A549 (cell line): ENCODE measurements around the gene IL1RAP.

Experiments
- POLR2A ChIP-seq: IDR thresholded peaks from 2 replicates; pipeline ENCODE4 v1.6.1; 2012; ENCODE audit warnings: mild to moderate bottlenecking, low read length
- POLR2AphosphoS2 ChIP-seq: conservative IDR thresholded peaks from 2 replicates; pipeline ENCODE4 v1.6.1; 2012; ENCODE audit warnings: low read length, improper control_type of control experiment, inconsistent platforms
- TF ChIP-seq, protein P1 (sequence below): fragments of >200 bp; sonication (Bioruptor Twin); formaldehyde crosslinking; IDR thresholded peaks from 3 replicates; pipeline ENCODE4 v1.5.1; 2016

DNA sequence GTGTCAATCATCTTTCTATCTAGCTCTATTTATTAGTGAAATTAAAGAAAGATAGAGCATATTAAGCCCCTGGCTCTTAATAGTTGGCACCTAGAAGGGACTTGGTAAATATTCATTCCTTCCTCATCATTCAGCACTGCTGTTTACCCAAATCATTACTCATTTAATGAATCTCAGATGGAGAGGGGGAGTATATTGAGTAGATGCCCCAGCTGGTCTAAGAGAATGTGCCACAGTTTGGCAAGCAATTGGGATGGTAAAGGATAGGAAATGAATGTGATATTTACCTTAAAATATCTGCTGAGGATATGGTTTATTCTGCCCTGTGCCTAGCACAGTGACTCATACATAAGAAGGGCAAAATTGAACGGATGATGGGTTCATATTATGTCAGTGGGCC is 6.0 kb downstream of the IL1RAP start:
- TF ChIP-seq POLR2A, result no peak
- TF ChIP-seq, protein P1, sequence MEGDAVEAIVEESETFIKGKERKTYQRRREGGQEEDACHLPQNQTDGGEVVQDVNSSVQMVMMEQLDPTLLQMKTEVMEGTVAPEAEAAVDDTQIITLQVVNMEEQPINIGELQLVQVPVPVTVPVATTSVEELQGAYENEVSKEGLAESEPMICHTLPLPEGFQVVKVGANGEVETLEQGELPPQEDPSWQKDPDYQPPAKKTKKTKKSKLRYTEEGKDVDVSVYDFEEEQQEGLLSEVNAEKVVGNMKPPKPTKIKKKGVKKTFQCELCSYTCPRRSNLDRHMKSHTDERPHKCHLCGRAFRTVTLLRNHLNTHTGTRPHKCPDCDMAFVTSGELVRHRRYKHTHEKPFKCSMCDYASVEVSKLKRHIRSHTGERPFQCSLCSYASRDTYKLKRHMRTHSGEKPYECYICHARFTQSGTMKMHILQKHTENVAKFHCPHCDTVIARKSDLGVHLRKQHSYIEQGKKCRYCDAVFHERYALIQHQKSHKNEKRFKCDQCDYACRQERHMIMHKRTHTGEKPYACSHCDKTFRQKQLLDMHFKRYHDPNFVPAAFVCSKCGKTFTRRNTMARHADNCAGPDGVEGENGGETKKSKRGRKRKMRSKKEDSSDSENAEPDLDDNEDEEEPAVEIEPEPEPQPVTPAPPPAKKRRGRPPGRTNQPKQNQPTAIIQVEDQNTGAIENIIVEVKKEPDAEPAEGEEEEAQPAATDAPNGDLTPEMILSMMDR, result no peak
- no peak for TF ChIP-seq POLR2AphosphoS2
